ENCODE data around the gene S100A7.

S100A7 gene

GRCh38 chr1:153495536-153495935, 35.1 kb upstream of the S100A7 start:
- Histone ChIP-seq H3K36me3 (no peaks in the 10 kb centered on the region), H3K9me3 (replicated peaks in 1 of 11) (no peaks in the 10 kb centered on the region), H3K27me3 (no peaks in the 10 kb centered on the region), H3K4me3 (no peak overlapping the region), H3K4me2 (peak overlapping the region; percentile 70 to 88 (median 79)), H3K9ac (peak overlapping the region; percentile 6 to 55 (median 26); a peak in 12 of 22 replicates), H3K4me1 (peaks cover 20 to 61% (median 47%) of the 10 kb centered on the region in 10 experiments), H4K20me1 (no peaks in the 10 kb centered on the region), H3K27ac (peak overlapping the region in 9 of 11 experiments; percentile 15 to 68 (median 39); a peak in 14 of 22 replicates)
- TF ChIP-seq Cebpa-rat (IDR thresholded peaks at IDR 0.05): no peak

GRCh38 chr1:153494976-153495535, 34.6 kb upstream of the S100A7 start:
- Histone ChIP-seq H3K4me1 (peaks cover 20 to 65% (median 52%) of the 10 kb centered on the region in 10 experiments), H3K4me2 (peak overlapping the region; percentile 70 to 88 (median 79)), H3K36me3 (no peaks in the 10 kb centered on the region), H4K20me1 (no peaks in the 10 kb centered on the region), H3K27me3 (no peaks in the 10 kb centered on the region), H3K9ac (peak overlapping the region in 10 of 11 experiments; percentile 6 to 55 (median 30); a peak in 12 of 22 replicates), H3K4me3 (no peak overlapping the region), H3K9me3 (replicated peaks in 1 of 11) (no peaks in the 10 kb centered on the region), H3K27ac (peak overlapping the region in 10 of 11 experiments; percentile 15 to 83 (median 38); a peak in 14 of 22 replicates)
- TF ChIP-seq Cebpa-rat (IDR thresholded peaks at IDR 0.05): no peak

DNA sequence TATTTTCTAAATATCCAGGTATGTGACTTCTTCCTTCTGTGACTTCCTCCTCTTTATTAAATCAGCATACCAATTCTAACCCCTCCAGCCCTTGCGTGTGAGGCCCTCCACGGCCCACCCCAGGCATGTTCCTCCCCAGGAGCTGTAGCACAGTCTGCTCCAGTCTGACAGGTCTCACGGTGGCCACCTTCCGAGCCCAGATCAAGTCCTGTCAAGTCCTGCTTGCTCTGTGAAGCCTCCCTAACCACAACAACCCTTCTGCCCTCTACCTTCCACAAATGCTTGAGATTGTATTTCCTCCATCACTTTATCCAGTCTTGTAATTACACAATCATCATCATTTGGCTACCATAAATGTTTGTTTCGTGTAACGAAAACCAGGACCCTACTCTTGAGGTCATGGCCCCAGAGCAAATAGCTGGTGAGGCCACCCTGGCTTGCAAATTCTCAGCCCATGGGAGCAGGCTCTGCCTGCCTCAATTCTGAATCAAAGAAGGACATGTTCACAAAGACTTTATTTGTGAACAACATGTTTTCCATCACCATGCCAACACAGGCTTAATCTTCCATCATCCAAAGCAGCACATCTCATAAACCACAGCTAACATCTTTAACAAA, 33.0 kb upstream of the S100A7 start:
- Histone ChIP-seq H4K20me1 (no peaks in the 10 kb centered on the region), H3K36me3 (no peaks in the 10 kb centered on the region), H3K9me3 (replicated peaks in 1 of 11) (no peaks in the 10 kb centered on the region), H3K4me3 (no peak overlapping the region), H3K4me1 (peaks cover 20 to 76% (median 60%) of the 10 kb centered on the region in 10 experiments), H3K4me2 (peak overlapping the region in 9 of 11 experiments; percentile 6 to 88 (median 71); a peak in 16 of 22 replicates), H3K9ac (peak overlapping the region in 3 of 11 experiments; percentile 5 to 50 (median 26); a peak in 3 of 22 replicates), H3K27ac (peak overlapping the region in 6 of 11 experiments; percentile 8 to 83 (median 62); a peak in 11 of 22 replicates), H3K27me3 (no peaks in the 10 kb centered on the region)
- TF ChIP-seq Cebpa-rat (IDR thresholded peaks at IDR 0.05): no peak

GRCh38 chr1:153490272-153491051, 30.0 kb upstream of the S100A7 start:
- Histone ChIP-seq H3K9me3 (replicated peaks in 1 of 11) (no peaks in the 10 kb centered on the region), H3K27ac (peak overlapping the region; percentile 11 to 83 (median 57); a peak in 18 of 22 replicates), H3K27me3 (no peaks in the 10 kb centered on the region), H3K9ac (peak overlapping the region in 6 of 11 experiments; percentile 9 to 66 (median 56); a peak in 11 of 22 replicates), H4K20me1 (no peaks in the 10 kb centered on the region), H3K4me1 (peaks cover 16 to 81% (median 59%) of the 10 kb centered on the region in 10 experiments), H3K36me3 (no peaks in the 10 kb centered on the region), H3K4me3 (no peak overlapping the region), H3K4me2 (peak overlapping the region in 9 of 11 experiments; percentile 34 to 88 (median 74); a peak in 18 of 22 replicates)
- peak in 8 of 11 experiments; percentile 17 to 87 (median 56); a peak in 11 of 22 replicates for TF ChIP-seq Cebpa-rat (IDR thresholded peaks at IDR 0.05)

GRCh38 chr1:153488731-153489130, 28.3 kb upstream of the S100A7 start:
- Histone ChIP-seq H4K20me1 (no peaks in the 10 kb centered on the region), H3K4me2 (peak overlapping the region in 5 of 11 experiments; percentile 19 to 88 (median 39); a peak in 9 of 22 replicates), H3K9me3 (replicated peaks in 1 of 11) (no peaks in the 10 kb centered on the region), H3K9ac (no peak overlapping the region), H3K27me3 (no peaks in the 10 kb centered on the region; a peak in 1 of 22 replicates), H3K27ac (peak overlapping the region in 4 of 11 experiments; percentile 4 to 29 (median 24); a peak in 5 of 22 replicates), H3K36me3 (no peaks in the 10 kb centered on the region), H3K4me3 (no peak overlapping the region), H3K4me1 (peaks cover 0 to 66% (median 42%) of the 10 kb centered on the region in 10 experiments; a peak in 18 of 20 replicates)
- no peak for TF ChIP-seq Cebpa-rat (IDR thresholded peaks at IDR 0.05)

GRCh38 chr1:153487707-153488106, 27.3 kb upstream of the S100A7 start:
- H3K4me2 ChIP-seq: no peak overlapping the region
- no peaks in the 10 kb centered on the region for H3K9me3 ChIP-seq (replicated peaks in 1 of 11)
- no peak overlapping the region for H3K27ac ChIP-seq
- no peaks in the 10 kb centered on the region; a peak in 1 of 22 replicates for H3K27me3 ChIP-seq
- no peak overlapping the region for H3K4me3 ChIP-seq
- no peak for TF ChIP-seq Cebpa-rat (IDR thresholded peaks at IDR 0.05)
- H3K9ac ChIP-seq: no peak overlapping the region
- H3K4me1 ChIP-seq: peaks cover 0 to 56% (median 31%) of the 10 kb centered on the region in 10 experiments; a peak in 17 of 20 replicates
- no peaks in the 10 kb centered on the region for H3K36me3 ChIP-seq
- no peaks in the 10 kb centered on the region for H4K20me1 ChIP-seq

- Histone ChIP-seq H4K20me1 (no peaks in the 10 kb centered on the region), H3K9ac (no peak overlapping the region), H3K27ac (no peak overlapping the region), H3K4me2 (peak overlapping the region in 3 of 11 experiments; percentile 0 to 32 (median 31); a peak in 4 of 22 replicates), H3K27me3 (no peaks in the 10 kb centered on the region; a peak in 1 of 22 replicates), H3K9me3 (replicated peaks in 1 of 11) (no peaks in the 10 kb centered on the region), H3K36me3 (no peaks in the 10 kb centered on the region), H3K4me1 (peaks cover 0 to 37% (median 18%) of the 10 kb centered on the region in 10 experiments; a peak in 17 of 20 replicates), H3K4me3 (no peak overlapping the region)
- TF ChIP-seq Cebpa-rat (IDR thresholded peaks at IDR 0.05): no peak
Observed at GRCh38 chr1:153485863-153486262, 25.4 kb upstream of the S100A7 start.

GRCh38 chr1:153483776-153484175, 23.3 kb upstream of the S100A7 start:
- H3K27ac ChIP-seq: no peak overlapping the region
- H3K27me3 ChIP-seq: no peaks in the 10 kb centered on the region; a peak in 1 of 22 replicates
- no peak overlapping the region for H3K9ac ChIP-seq
- no peak for TF ChIP-seq Cebpa-rat (IDR thresholded peaks at IDR 0.05)
- H3K4me3 ChIP-seq: no peak overlapping the region
- H3K4me2 ChIP-seq: no peak overlapping the region
- H3K4me1 ChIP-seq: peaks cover 0 to 17% (median 5%) of the 10 kb centered on the region in 10 experiments; a peak in 11 of 20 replicates
- H4K20me1 ChIP-seq: no peaks in the 10 kb centered on the region
- H3K36me3 ChIP-seq: no peaks in the 10 kb centered on the region
- no peaks in the 10 kb centered on the region for H3K9me3 ChIP-seq (replicated peaks in 1 of 11)

Data from BLaER1 treated with 17β-estradiol and CSF1 and Interleukin-3, amounts not matched to agents 10 nM and 100 nM (cell line).